DND-41 (cell line): ENCODE data around the gene TMEM69.
A peak's percentile ranks its signal among the peaks of the same experiment; 100 is the strongest.
"Not testable (repeated sequence)": the region's sequence is repeated elsewhere in the genome, so short reads cannot be mapped to it uniquely, and the experiment has no call there.

ENCODE experiments used
- ATAC-seq: fragments of 200-7000 bp; cut with Tn5 transposase; 3 replicates; pipeline ENCODE4 v1.9.1; 2021; ENCODE audit warnings: low read depth; ENCODE audit not compliant: insufficient read depth
- DNase-seq: peaks from one replicate; pipeline ENCODE4 v3.0.0-alpha.2; 2020
- H2AFZ ChIP-seq: 2 replicates; pipeline ENCODE4 v1.6.0; 2012; ENCODE audit warnings: low read depth, low read length
- H3K27ac ChIP-seq: 2 replicates; pipeline ENCODE4 v1.5.1; 2012; ENCODE audit warnings: low read length, inconsistent platforms
- H3K27me3 ChIP-seq: fragments of 200-600 bp; sonication (generic); 2 replicates; pipeline ENCODE4 v1.6.0; 2012; ENCODE audit warnings: low read length, mild to moderate bottlenecking, inconsistent platforms; ENCODE audit not compliant: insufficient read depth, poor library complexity
- H3K36me3 ChIP-seq: 2 replicates; pipeline ENCODE4 v1.5.1; 2012; ENCODE audit warnings: low read length, inconsistent platforms; ENCODE audit not compliant: insufficient read depth
- H3K4me1 ChIP-seq: 2 replicates; pipeline ENCODE4 v1.5.1; 2012; ENCODE audit warnings: mild to moderate bottlenecking, low read length; ENCODE audit not compliant: insufficient read depth
- H3K4me2 ChIP-seq: 2 replicates; pipeline ENCODE4 v1.6.0; 2012; ENCODE audit warnings: mild to moderate bottlenecking, moderate library complexity, low read length, inconsistent platforms; ENCODE audit not compliant: insufficient read depth
- H3K4me3 ChIP-seq, 2 experiments: fragments of 200-600 bp in 1 of 2; shearing (Covaris generic) in 1 of 2; 2 replicates each; pipeline ENCODE4 v1.5.1; 2012 to 2016; ENCODE audit warnings: inconsistent platforms in 2 of 2, low read length in 2 of 2, mild to moderate bottlenecking in 2 of 2, low read depth in 1 of 2, moderate library complexity in 1 of 2
- H3K79me2 ChIP-seq: 2 replicates; pipeline ENCODE4 v1.6.0; 2012; ENCODE audit warnings: low read length, inconsistent platforms; ENCODE audit not compliant: insufficient read depth
- H3K9ac ChIP-seq: 2 replicates; pipeline ENCODE4 v1.6.0; 2012; ENCODE audit warnings: low read depth, mild to moderate bottlenecking, inconsistent platforms, low read length, moderate library complexity
- H3K9me3 ChIP-seq: 2 replicates; pipeline ENCODE4 v1.5.1; 2012; ENCODE audit warnings: low read length, moderate library complexity, mild to moderate bottlenecking, inconsistent platforms; ENCODE audit not compliant: insufficient read depth, severe bottlenecking
- H4K20me1 ChIP-seq: 2 replicates; pipeline ENCODE4 v1.6.0; 2012; ENCODE audit warnings: low read length; ENCODE audit not compliant: insufficient read depth
- EZH2 ChIP-seq: IDR thresholded peaks from 3 replicates; pipeline ENCODE4 v1.6.1; 2012; ENCODE audit warnings: borderline replicate concordance, low read depth, mild to moderate bottlenecking, moderate library complexity, low read length, inconsistent platforms; ENCODE audit not compliant: severe bottlenecking
- TF ChIP-seq, protein P1 (sequence below): IDR thresholded peaks from 2 replicates; pipeline ENCODE4 v1.5.1; 2012; ENCODE audit warnings: borderline replicate concordance, low read length, moderate library complexity, mild to moderate bottlenecking; ENCODE audit not compliant: poor library complexity, severe bottlenecking; ENCODE audit errors: extremely low read depth

The TMEM69 gene

DNA sequence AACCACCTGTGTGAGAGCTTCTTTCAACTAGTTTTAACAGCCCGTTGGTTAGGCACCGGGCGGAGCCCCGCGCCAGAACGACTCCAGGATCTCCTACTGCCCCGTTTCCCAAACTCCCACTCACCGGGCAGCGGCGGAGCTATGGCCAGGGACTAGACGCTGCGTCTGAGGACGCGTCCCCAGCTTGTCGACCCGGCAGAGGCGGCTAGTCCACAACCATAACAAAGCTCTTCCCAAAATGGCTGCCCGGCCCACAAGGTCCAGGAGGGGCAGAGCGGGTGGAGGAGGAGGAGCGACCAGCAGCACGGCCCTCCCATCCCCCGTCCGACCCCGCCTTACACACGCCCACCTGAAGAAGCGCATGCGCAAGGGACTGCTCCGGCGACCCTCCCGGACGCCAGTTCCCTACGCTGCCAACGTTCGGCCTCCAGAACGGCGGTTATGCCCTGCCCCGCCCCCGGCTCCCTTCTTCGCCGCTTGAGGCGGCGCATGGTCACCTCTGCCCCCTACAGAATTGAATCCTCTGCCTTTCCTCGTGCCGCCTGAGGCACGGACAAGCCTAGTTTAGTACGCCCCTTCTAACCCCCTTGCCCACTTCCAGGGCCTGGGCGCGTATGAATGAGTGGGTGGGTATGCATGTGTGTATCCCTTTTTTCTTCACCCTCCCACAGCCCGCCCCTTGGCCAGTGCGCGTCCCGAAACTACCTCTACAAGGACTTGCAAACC is 1.5 kb upstream of the TMEM69 start, which contains the start of gene GPBP1L1:
GPBP1L1 (minus strand) TSS at position 246 of the 726 bp plus-strand sequence. CDS start 27,446 bp downstream, outside the sequence.
- peaks cover 49% of the 10 kb centered on the region for H3K4me1 ChIP-seq
- H2AFZ ChIP-seq = peak within 1 kb of the TSS; percentile 86
- peaks cover 16% of the 10 kb centered on the region for H3K36me3 ChIP-seq
- ATAC-seq (peak; percentile 64), DNase-seq (peak; percentile 98)
- peaks cover 91% of the 10 kb centered on the region for H3K79me2 ChIP-seq
- H3K27me3 ChIP-seq = no peaks in the 10 kb centered on the region
- H3K27ac ChIP-seq = peak within 1 kb of the TSS; percentile 100
- H3K9me3 ChIP-seq = no peaks in the 10 kb centered on the region
- H3K9ac ChIP-seq = peak within 1 kb of the TSS; percentile 98
- peak within 1 kb of the TSS; percentile 73 for H3K4me2 ChIP-seq
- H4K20me1 ChIP-seq = peaks cover 15% of the 10 kb centered on the region; the same call in 1 of the 2 replicates
- TF ChIP-seq, protein P1, sequence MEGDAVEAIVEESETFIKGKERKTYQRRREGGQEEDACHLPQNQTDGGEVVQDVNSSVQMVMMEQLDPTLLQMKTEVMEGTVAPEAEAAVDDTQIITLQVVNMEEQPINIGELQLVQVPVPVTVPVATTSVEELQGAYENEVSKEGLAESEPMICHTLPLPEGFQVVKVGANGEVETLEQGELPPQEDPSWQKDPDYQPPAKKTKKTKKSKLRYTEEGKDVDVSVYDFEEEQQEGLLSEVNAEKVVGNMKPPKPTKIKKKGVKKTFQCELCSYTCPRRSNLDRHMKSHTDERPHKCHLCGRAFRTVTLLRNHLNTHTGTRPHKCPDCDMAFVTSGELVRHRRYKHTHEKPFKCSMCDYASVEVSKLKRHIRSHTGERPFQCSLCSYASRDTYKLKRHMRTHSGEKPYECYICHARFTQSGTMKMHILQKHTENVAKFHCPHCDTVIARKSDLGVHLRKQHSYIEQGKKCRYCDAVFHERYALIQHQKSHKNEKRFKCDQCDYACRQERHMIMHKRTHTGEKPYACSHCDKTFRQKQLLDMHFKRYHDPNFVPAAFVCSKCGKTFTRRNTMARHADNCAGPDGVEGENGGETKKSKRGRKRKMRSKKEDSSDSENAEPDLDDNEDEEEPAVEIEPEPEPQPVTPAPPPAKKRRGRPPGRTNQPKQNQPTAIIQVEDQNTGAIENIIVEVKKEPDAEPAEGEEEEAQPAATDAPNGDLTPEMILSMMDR = no peak
- TF ChIP-seq EZH2 = no peak
- peak within 1 kb of the TSS; percentile 66 to 81 for H3K4me3 ChIP-seq

GRCh38 chr1:45687014-45687753 is 797 bp upstream of the TMEM69 start:
- Histone ChIP-seq H3K27ac (peak overlapping the region; percentile 100), H3K36me3 (peaks cover 18% of the 10 kb centered on the region), H3K4me2 (peak overlapping the region; percentile 73), H3K79me2 (peaks cover 89% of the 10 kb centered on the region), H3K4me1 (peaks cover 48% of the 10 kb centered on the region), H3K9ac (peak overlapping the region; percentile 98), H4K20me1 (peaks cover 10% of the 10 kb centered on the region; the same call in 1 of the 2 replicates), H3K4me3 (peak overlapping the region; percentile 66 to 81), H2AFZ (peak overlapping the region; percentile 83), H3K9me3 (no peaks in the 10 kb centered on the region), H3K27me3 (no peaks in the 10 kb centered on the region)
- DNase-seq (peak; percentile 98), ATAC-seq (peak; percentile 87)
- TF ChIP-seq, protein P1 = no peak
- TF ChIP-seq EZH2 = no peak

- not testable (repeated sequence) for H3K9me3 ChIP-seq, H3K4me2 ChIP-seq, H3K27ac ChIP-seq, H2AFZ ChIP-seq, ATAC-seq, H3K4me3 ChIP-seq, H3K27me3 ChIP-seq, H4K20me1 ChIP-seq, H3K9ac ChIP-seq, DNase-seq
- H3K79me2 ChIP-seq = peaks cover 40% of the 10 kb centered on the region
- peaks cover 59% of the 10 kb centered on the region for H3K36me3 ChIP-seq
- H3K4me1 ChIP-seq = peaks cover 14% of the 10 kb centered on the region
Observed at GRCh38 chr1:45693811-45694210, 5.8 kb downstream of the TMEM69 start.

- Histone ChIP-seq H4K20me1 (no peaks in the 10 kb centered on the region), H3K27me3 (no peaks in the 10 kb centered on the region), H3K9ac (no peak overlapping the region), H3K36me3 (peaks cover 61% of the 10 kb centered on the region), H3K4me1 (peaks cover 4% of the 10 kb centered on the region), H3K27ac (no peak overlapping the region), H3K79me2 (peaks cover 29% of the 10 kb centered on the region), H2AFZ (no peak overlapping the region), H3K4me3 (no peak overlapping the region), H3K9me3 (no peaks in the 10 kb centered on the region), H3K4me2 (no peak overlapping the region)
- ATAC-seq (no peak), DNase-seq (no peak)
- no peak for TF ChIP-seq EZH2
- TF ChIP-seq, protein P1 = no peak
Observed at GRCh38 chr1:45694823-45695222, 6.8 kb downstream of the TMEM69 start.
